CD14-positive monocyte (primary cell): ENCODE measurements around the gene TMEM132E. TPM values are rescaled to one million over a fixed set of nuclear protein-coding genes. Genes with fewer than 3 reads are reported as not detected.

ENCODE experiments used
- DNase-seq, 3 donors: peaks; one replicate each; pipeline ENCODE4 v3.0.0-alpha.2; 2011 to 2022
- H2AFZ ChIP-seq: 2 replicates; pipeline ENCODE4 v1.6.0; 2012; ENCODE audit warnings: mild to moderate bottlenecking, low read depth, low read length, inconsistent platforms; ENCODE audit not compliant: insufficient read depth, poor library complexity, severe bottlenecking
- H3K27ac ChIP-seq, 2 donors: 1 replicate in 1 of 2; 2 replicates in 1 of 2; pipeline ENCODE4 v1.5.1; 2012 to 2013; ENCODE audit warnings: low read length in 2 of 2, control low read depth in 1 of 2, inconsistent platforms in 1 of 2, low read depth in 1 of 2, mild to moderate bottlenecking in 1 of 2
- H3K27me3 ChIP-seq, 2 donors: one replicate each; pipeline versions ENCODE4 v1.6.0 to v1.6.1; 2011 to 2013; ENCODE audit warnings: low read length in 2 of 2; ENCODE audit not compliant: control insufficient read depth in 2 of 2, insufficient read depth in 2 of 2
- H3K36me3 ChIP-seq, 2 donors: replicated peaks in 1 of 2; 1 replicate in 1 of 2; 2 replicates in 1 of 2; pipeline versions ENCODE4 v1.5.1 to v1.6.1; 2012 to 2013; ENCODE audit warnings: low read length in 2 of 2, control low read depth in 1 of 2, inconsistent platforms in 1 of 2, mild to moderate bottlenecking in 1 of 2; ENCODE audit not compliant: insufficient read depth in 2 of 2, control insufficient read depth in 1 of 2
- H3K4me1 ChIP-seq, 2 donors: 1 replicate in 1 of 2; 2 replicates in 1 of 2; pipeline versions ENCODE4 v1.5.1 to v1.6.1; 2012 to 2013; ENCODE audit warnings: low read length in 2 of 2, control low read depth in 1 of 2, inconsistent platforms in 1 of 2, mild to moderate bottlenecking in 1 of 2, moderate library complexity in 1 of 2; ENCODE audit not compliant: insufficient read depth in 2 of 2, control insufficient read depth in 1 of 2
- H3K4me2 ChIP-seq: replicated peaks from 2 replicates; pipeline ENCODE3; 2012; ENCODE audit warnings: low read length, moderate library complexity, mild to moderate bottlenecking; ENCODE audit not compliant: poor library complexity, severe bottlenecking; ENCODE audit errors: extremely low read depth
- H3K4me3 ChIP-seq, 3 experiments: fragments of 200-600 bp in 1 of 3; sonication (generic) in 1 of 3; replicated peaks in 1 of 3; 1 replicate in 2 of 3; 2 replicates in 1 of 3; pipeline ENCODE4 v1.5.1; 2011 to 2013; ENCODE audit warnings: low read length in 3 of 3, mild to moderate bottlenecking in 3 of 3, control low read depth in 2 of 3, low read depth in 2 of 3, inconsistent platforms in 1 of 3, moderate library complexity in 1 of 3
- H3K79me2 ChIP-seq: 2 replicates; pipeline ENCODE4 v1.6.0; 2012; ENCODE audit warnings: mild to moderate bottlenecking, control low read depth, inconsistent platforms, low read length, moderate library complexity; ENCODE audit not compliant: insufficient read depth
- H3K9ac ChIP-seq: 2 replicates; pipeline ENCODE4 v1.6.0; 2017; ENCODE audit warnings: low read length, mild to moderate bottlenecking; ENCODE audit not compliant: insufficient read depth, poor library complexity, severe bottlenecking
- H3K9me3 ChIP-seq, 2 donors: replicated peaks in 1 of 2; 1 replicate in 1 of 2; 2 replicates in 1 of 2; pipeline versions ENCODE4 v1.5.1 to v1.6.1; 2012 to 2013; ENCODE audit warnings: low read length in 2 of 2, control low read depth in 1 of 2; ENCODE audit not compliant: control insufficient read depth in 1 of 2, insufficient read depth in 1 of 2
- H4K20me1 ChIP-seq: 2 replicates; pipeline ENCODE4 v1.6.0; 2012; ENCODE audit warnings: mild to moderate bottlenecking, low read length, control low read depth, moderate library complexity; ENCODE audit not compliant: insufficient read depth
- H3K27ac Mint-ChIP-seq, 7 donors: one replicate each; pipeline ENCODE4 v1.8.0; 2020; ENCODE audit warnings: mild to moderate bottlenecking in 7 of 7, mixed read lengths in 7 of 7, moderate library complexity in 6 of 7, inconsistent platforms in 2 of 7
- H3K27me3 Mint-ChIP-seq, 3 donors: one replicate each; pipeline ENCODE4 v1.8.0; 2021 to 2022; ENCODE audit warnings: low read depth in 3 of 3, mild to moderate bottlenecking in 3 of 3, mixed read lengths in 3 of 3, moderate library complexity in 3 of 3, inconsistent platforms in 1 of 3
- H3K36me3 Mint-ChIP-seq, 2 donors: one replicate each; pipeline ENCODE4 v1.8.0; 2020; ENCODE audit warnings: mixed read lengths in 2 of 2, inconsistent platforms in 1 of 2, mild to moderate bottlenecking in 1 of 2
- H3K4me1 Mint-ChIP-seq: one replicate; pipeline ENCODE4 v1.8.0; 2020; ENCODE audit warnings: mild to moderate bottlenecking, mixed read lengths
- H3K4me3 Mint-ChIP-seq, 2 donors: one replicate each; pipeline ENCODE4 v1.8.0; 2020; ENCODE audit warnings: mild to moderate bottlenecking in 2 of 2, mixed read lengths in 2 of 2, moderate library complexity in 1 of 2
- H3K9me3 Mint-ChIP-seq, 7 donors: one replicate each; pipeline ENCODE4 v1.8.0; 2020 to 2022; ENCODE audit warnings: mixed read lengths in 7 of 7, mild to moderate bottlenecking in 6 of 7, moderate library complexity in 6 of 7, inconsistent platforms in 2 of 7
- CTCF ChIP-seq: fragments of 200-600 bp; IDR thresholded peaks from one replicate; pipeline ENCODE4 v1.8.0; 2022; ENCODE audit warnings: antibody characterized with exemption, mild to moderate bottlenecking
- WGBS: methylation state at CpG from one replicate; pipeline ENCODE4 v1.1.5; 2013; ENCODE audit warnings: missing lambda C conversion rate; ENCODE audit not compliant: insufficient coverage; 5-methylcytosine and 5-hydroxymethylcytosine counted together
- intact Hi-C, 2 donors: fragments of 100-400 bp; cut with micrococcal nuclease; formaldehyde crosslinking; loops; one replicate each; pipeline versions ENCODE4 v1.15.0 to v1.15.1; 2023
- polyA plus RNA-seq, 3 donors: library from polyadenylated mRNA; depleted of rRNA in 1 of 3; unstranded in 2 of 3; stranded (reverse) in 1 of 3; fragments of 300-500 nt in 2 of 3; fragments of >200 nt in 1 of 3; fragmentation: Illumina TruSeq in 2 of 3; gene quantifications; 1 replicate in 2 of 3; 2 replicates in 1 of 3; pipeline ENCODE4 v1.2.3, GENCODE V29; 2012 to 2021

TMEM132E gene
- polyA plus RNA-seq, 3 donors, result not detected

GRCh38 chr17:34610039-34610438 lies 30.7 kb downstream of the TMEM132E start:
- no peak overlapping the region for H3K27ac Mint-ChIP-seq
- no peak for TF ChIP-seq CTCF
- Histone ChIP-seq H3K9ac (no peak overlapping the region), H3K27ac (no peak overlapping the region), H3K4me3 (no peak overlapping the region), H3K79me2 (no peaks in the 10 kb centered on the region), H4K20me1 (no peaks in the 10 kb centered on the region), H3K4me1 (no peaks in the 10 kb centered on the region), H2AFZ (no peak overlapping the region), H3K36me3 (no peaks in the 10 kb centered on the region), H3K9me3 (no peaks in the 10 kb centered on the region), H3K27me3 (peaks cover 2 to 21% of the 10 kb centered on the region in 2 donors), H3K4me2 (no peak overlapping the region)
- H3K4me3 Mint-ChIP-seq, result no peak overlapping the region
- H3K9me3 Mint-ChIP-seq, result peaks cover 0 to 3% (median 0%) of the 10 kb centered on the region in 7 donors
- intact Hi-C loops, result no loop called here
- DNase-seq, result no peak
- peaks cover 27 to 36% (median 32%) of the 10 kb centered on the region in 3 donors for H3K27me3 Mint-ChIP-seq
- H3K36me3 Mint-ChIP-seq, result no peaks in the 10 kb centered on the region
- WGBS, result 86% methylated on average over 3 of the region's 5 CpGs
- H3K4me1 Mint-ChIP-seq, result no peaks in the 10 kb centered on the region

- Histone ChIP-seq H3K9me3 (no peaks in the 10 kb centered on the region), H3K4me3 (no peak overlapping the region), H3K4me1 (no peaks in the 10 kb centered on the region), H3K27ac (no peak overlapping the region), H3K27me3 (peaks cover 2 to 22% of the 10 kb centered on the region in 2 donors), H3K9ac (no peak overlapping the region), H3K36me3 (no peaks in the 10 kb centered on the region), H2AFZ (no peak overlapping the region), H3K4me2 (no peak overlapping the region), H4K20me1 (no peaks in the 10 kb centered on the region), H3K79me2 (no peaks in the 10 kb centered on the region)
- TF ChIP-seq CTCF, result no peak
- Mint-ChIP-seq H3K4me3 (no peak overlapping the region), H3K36me3 (no peaks in the 10 kb centered on the region), H3K4me1 (no peaks in the 10 kb centered on the region), H3K27me3 (peaks cover 29 to 37% (median 34%) of the 10 kb centered on the region in 3 donors), H3K9me3 (peaks cover 0 to 3% (median 0%) of the 10 kb centered on the region in 7 donors), H3K27ac (no peak overlapping the region)
- WGBS, result 84% methylated on average over 5 of the region's 6 CpGs
- intact Hi-C loops, result no loop called here
- DNase-seq, result no peak
These were observed 31.1 kb downstream of the TMEM132E start for GRCh38 chr17:34610506-34610905.
